Uterus (tissue), 2 donors: ENCODE results near the gene SLC16A3.

Source experiments
- CTCF ChIP-seq, 4 experiments: fragments of 200-600 bp in 2 of 4; fragments of 450-650 bp in 2 of 4; sonication (generic) in 2 of 4; IDR thresholded peaks; one replicate each; pipeline ENCODE4 v1.5.1; 2016 to 2019; ENCODE audit warnings: antibody characterized with exemption in 4 of 4, mild to moderate bottlenecking in 2 of 4, moderate library complexity in 1 of 4
- POLR2A ChIP-seq, 2 donors: fragments of 450-650 bp; IDR thresholded peaks; one replicate each; pipeline ENCODE4 v1.6.1; 2016; ENCODE audit warnings: antibody characterized with exemption in 2 of 2, mild to moderate bottlenecking in 1 of 2, moderate library complexity in 1 of 2

GRCh38 chr17:82223517-82223916 lies 5.3 kb upstream of the SLC16A3 start:
- TF ChIP-seq POLR2A (IDR thresholded peaks at IDR 0.05) = no peak
- TF ChIP-seq CTCF (IDR thresholded peaks at IDR 0.05) = no peak
